ENCODE measurements around the gene RSPH1. TPM values are rescaled to one million over a fixed set of nuclear protein-coding genes. Genes with fewer than 3 reads are reported as not detected.

Gene RSPH1
- polyA plus RNA-seq, 1 of the 3 experiments (the other 2 are of a cell fraction) = 0.97 TPM

DNA sequence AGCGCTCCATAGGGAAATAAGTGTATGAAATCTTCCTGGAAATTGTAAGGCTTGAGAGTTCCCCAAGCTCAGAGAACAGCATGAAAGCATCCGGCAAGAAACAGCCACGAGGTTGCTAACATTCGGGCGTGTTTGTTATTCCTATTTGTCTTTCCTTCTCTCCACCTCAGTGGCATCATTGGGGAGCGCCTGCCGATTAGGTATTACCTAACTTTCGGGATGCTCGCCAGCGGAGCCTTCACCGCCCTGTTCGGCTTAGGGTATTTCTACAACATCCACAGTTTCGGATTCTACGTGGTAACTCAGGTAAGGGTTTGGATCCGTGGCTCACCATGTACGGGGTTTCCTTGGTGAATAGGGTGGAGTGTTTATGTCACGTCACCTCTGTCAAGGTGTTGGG is 43.3 kb upstream of the RSPH1 start:
- H3K9ac ChIP-seq = no peak overlapping the region
- H3K4me1 ChIP-seq (ENCODE audit: control insufficient read depth in 1 of 2, insufficient read depth in 2 of 2, low read depth in 1 of 2, low read length in 1 of 2) = peaks cover 0 to 23% of the 10 kb centered on the region in 2 experiments; a peak in 1 of 4 replicates
- no peaks in the 10 kb centered on the region for H3K9me2 ChIP-seq
- H3K27me3 ChIP-seq (ENCODE audit: insufficient read depth) = no peaks in the 10 kb centered on the region
- no peaks in the 10 kb centered on the region for H3K79me2 ChIP-seq (ENCODE audit: insufficient read depth)
- no peak overlapping the region for H3K4me3 ChIP-seq (ENCODE audit: low read depth in 2 of 2, low read length in 1 of 2)
- H4K20me1 ChIP-seq (ENCODE audit: insufficient read depth) = no peaks in the 10 kb centered on the region
- 86% methylated on average over 17 of the region's 17 CpGs for WGBS (ENCODE audit: low lambda C conversion rate)
- no peak for DNase-seq
- no peaks in the 10 kb centered on the region for H3F3A ChIP-seq (replicated peaks; ENCODE audit: insufficient read depth)
- no peak overlapping the region for H3K27ac ChIP-seq (ENCODE audit: low read depth in 2 of 2, low read length in 1 of 2)
- ChIA-PET CTCF (interaction anchor here (0.9 to 2.1 kb wide), 7 partner anchors 11 to 394 kb away, joined by 3 to 6 read pairs (median 3); no protein-coding TSS in a partner anchor), POLR2A (no interaction called here)
- no peak overlapping the region for H2AFZ ChIP-seq (ENCODE audit: low read depth)
- TF ChIP-seq FOXM1 (IDR thresholded peaks at IDR 0.05; ENCODE audit: low read depth) (no peak), RCOR1 (IDR thresholded peaks at IDR 0.05; ENCODE audit: low read length) (no peak), FOSL2 (IDR thresholded peaks at IDR 0.05; ENCODE audit: borderline replicate concordance, low read depth) (no peak), GATA2 (CRISPR knock-in tag; IDR thresholded peaks at IDR 0.05) (no peak), FOXJ3 (CRISPR knock-in tag; IDR thresholded peaks at IDR 0.05) (no peak), POLR2AphosphoS5 (IDR thresholded peaks at IDR 0.05; ENCODE audit: low read depth, low read length) (no peak), MXI1 (IDR thresholded peaks at IDR 0.05; ENCODE audit: low read depth, low read length) (no peak), MEF2A (IDR thresholded peaks at IDR 0.05; ENCODE audit: borderline replicate concordance, low read depth) (no peak), TAF1 (IDR thresholded peaks at IDR 0.05; ENCODE audit: borderline replicate concordance, low read depth, low read length) (no peak), SMC3 (IDR thresholded peaks at IDR 0.05; ENCODE audit: low read depth, low read length) (no peak), RXRA (IDR thresholded peaks at IDR 0.05; ENCODE audit: borderline replicate concordance, low read depth) (no peak), GABPA (IDR thresholded peaks at IDR 0.05; ENCODE audit: low read depth) (no peak), NRF1 (IDR thresholded peaks at IDR 0.05; ENCODE audit: low read depth, low read length) (no peak)
- TF ChIP-seq, protein P1, sequence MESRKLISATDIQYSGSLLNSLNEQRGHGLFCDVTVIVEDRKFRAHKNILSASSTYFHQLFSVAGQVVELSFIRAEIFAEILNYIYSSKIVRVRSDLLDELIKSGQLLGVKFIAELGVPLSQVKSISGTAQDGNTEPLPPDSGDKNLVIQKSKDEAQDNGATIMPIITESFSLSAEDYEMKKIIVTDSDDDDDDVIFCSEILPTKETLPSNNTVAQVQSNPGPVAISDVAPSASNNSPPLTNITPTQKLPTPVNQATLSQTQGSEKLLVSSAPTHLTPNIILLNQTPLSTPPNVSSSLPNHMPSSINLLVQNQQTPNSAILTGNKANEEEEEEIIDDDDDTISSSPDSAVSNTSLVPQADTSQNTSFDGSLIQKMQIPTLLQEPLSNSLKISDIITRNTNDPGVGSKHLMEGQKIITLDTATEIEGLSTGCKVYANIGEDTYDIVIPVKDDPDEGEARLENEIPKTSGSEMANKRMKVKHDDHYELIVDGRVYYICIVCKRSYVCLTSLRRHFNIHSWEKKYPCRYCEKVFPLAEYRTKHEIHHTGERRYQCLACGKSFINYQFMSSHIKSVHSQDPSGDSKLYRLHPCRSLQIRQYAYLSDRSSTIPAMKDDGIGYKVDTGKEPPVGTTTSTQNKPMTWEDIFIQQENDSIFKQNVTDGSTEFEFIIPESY (IDR thresholded peaks at IDR 0.05; ENCODE audit: borderline replicate concordance, low read depth) = no peak
- TF ChIP-seq, protein P2, sequence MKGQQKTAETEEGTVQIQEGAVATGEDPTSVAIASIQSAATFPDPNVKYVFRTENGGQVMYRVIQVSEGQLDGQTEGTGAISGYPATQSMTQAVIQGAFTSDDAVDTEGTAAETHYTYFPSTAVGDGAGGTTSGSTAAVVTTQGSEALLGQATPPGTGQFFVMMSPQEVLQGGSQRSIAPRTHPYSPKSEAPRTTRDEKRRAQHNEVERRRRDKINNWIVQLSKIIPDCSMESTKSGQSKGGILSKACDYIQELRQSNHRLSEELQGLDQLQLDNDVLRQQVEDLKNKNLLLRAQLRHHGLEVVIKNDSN (IDR thresholded peaks at IDR 0.05; ENCODE audit: borderline replicate concordance, low read depth) = no peak
- TF ChIP-seq, protein P3, sequence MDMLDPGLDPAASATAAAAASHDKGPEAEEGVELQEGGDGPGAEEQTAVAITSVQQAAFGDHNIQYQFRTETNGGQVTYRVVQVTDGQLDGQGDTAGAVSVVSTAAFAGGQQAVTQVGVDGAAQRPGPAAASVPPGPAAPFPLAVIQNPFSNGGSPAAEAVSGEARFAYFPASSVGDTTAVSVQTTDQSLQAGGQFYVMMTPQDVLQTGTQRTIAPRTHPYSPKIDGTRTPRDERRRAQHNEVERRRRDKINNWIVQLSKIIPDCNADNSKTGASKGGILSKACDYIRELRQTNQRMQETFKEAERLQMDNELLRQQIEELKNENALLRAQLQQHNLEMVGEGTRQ (IDR thresholded peaks at IDR 0.05; ENCODE audit: borderline replicate concordance, low read depth, low read length) = no peak
- no peaks in the 10 kb centered on the region for H3K36me3 ChIP-seq (replicated peaks in 1 of 2; ENCODE audit: control insufficient read depth in 1 of 2, insufficient read depth in 2 of 2, low read length in 1 of 2)
- no peak overlapping the region for H3K4me2 ChIP-seq
- no peaks in the 10 kb centered on the region for H3K9me3 ChIP-seq
